Measurements from ENCODE around the gene CANT1. TPM values are rescaled to one million over a fixed set of nuclear protein-coding genes. Genes with fewer than 3 reads are reported as not detected.

The CANT1 gene
- total RNA-seq, 1 experiment from 2014 or later = 33.0 TPM

DNA sequence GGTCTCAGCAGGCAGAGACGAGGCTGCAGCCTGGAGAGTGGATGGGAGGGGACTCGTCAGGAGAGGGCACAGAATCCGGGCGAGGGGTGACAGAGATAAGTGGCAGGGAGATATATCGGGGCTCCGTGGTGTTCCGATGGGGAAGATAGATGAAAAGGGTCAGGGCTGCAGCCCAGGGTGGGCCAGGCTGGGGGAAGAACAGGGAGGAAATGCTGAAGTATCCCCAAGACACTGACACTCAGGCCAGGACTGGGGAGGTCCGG is 32.0 kb downstream of the CANT1 start:
- Histone ChIP-seq H3K79me1 (ENCODE audit: insufficient read depth, low read depth, low read length, poor library complexity, severe bottlenecking) (no peaks in the 10 kb centered on the region), H3K9ac (ENCODE audit: extremely low read depth, insufficient read length, low read length) (no peak overlapping the region), H4K8ac (replicated peaks; ENCODE audit: insufficient read length, low read depth, low read length) (no peak overlapping the region), H2BK20ac (ENCODE audit: low read depth, low read length, poor library complexity, severe bottlenecking) (no peak overlapping the region), H3K18ac (ENCODE audit: insufficient read length, low read depth, low read length) (no peak overlapping the region), H2BK5ac (ENCODE audit: insufficient read length, low read length) (no peak overlapping the region), H3K27me3 (ENCODE audit: insufficient read depth, low read length) (no peaks in the 10 kb centered on the region), H2BK15ac (ENCODE audit: low read depth, low read length) (no peak overlapping the region), H3K79me2 (ENCODE audit: insufficient read depth, low read length) (no peaks in the 10 kb centered on the region), H2BK120ac (ENCODE audit: low read depth, low read length, poor library complexity, severe bottlenecking) (no peak overlapping the region), H3K4ac (ENCODE audit: low read depth, low read length) (no peak overlapping the region), H3T11ph (ENCODE audit: low read length) (no peak overlapping the region), H2BK12ac (ENCODE audit: insufficient read length, low read depth, low read length) (no peak overlapping the region), H3K4me2 (ENCODE audit: insufficient read depth, insufficient read length, low read length) (no peak overlapping the region), H3K23me2 (ENCODE audit: insufficient read length, low read depth, low read length, poor library complexity, severe bottlenecking) (no peaks in the 10 kb centered on the region), H3K9me3 (ENCODE audit: control insufficient read depth, low read depth, low read length) (no peaks in the 10 kb centered on the region), H3K23ac (ENCODE audit: insufficient read length, low read depth, low read length) (no peak overlapping the region), H3K4me1 (ENCODE audit: insufficient read depth, low read length) (no peaks in the 10 kb centered on the region; the same call in 1 of the 2 replicates), H4K91ac (ENCODE audit: insufficient read length, low read depth, low read length) (no peak overlapping the region), H2AFZ (ENCODE audit: low read length) (no peak overlapping the region), H3K14ac (ENCODE audit: insufficient read depth, low read length) (no peak overlapping the region; the same call in 1 of the 2 replicates), H3K27ac (ENCODE audit: insufficient read length, low read depth, low read length) (no peak overlapping the region), H4K5ac (ENCODE audit: insufficient read length, low read depth, low read length) (no peak overlapping the region), H3K56ac (ENCODE audit: insufficient read length, low read depth, low read length) (no peak overlapping the region), H2AK5ac (ENCODE audit: insufficient read length, low read length) (no peak overlapping the region), H4K20me1 (ENCODE audit: control insufficient read depth, insufficient read depth, insufficient read length) (no peaks in the 10 kb centered on the region)
- H3K27me3 Mint-ChIP-seq (ENCODE audit: low read depth) = peaks cover 2% of the 10 kb centered on the region
- H3K36me3 Mint-ChIP-seq (ENCODE audit: insufficient read depth in 1 of 3, low read depth in 3 of 3) = peaks cover 0 to 2% (median 1%) of the 10 kb centered on the region in 3 experiments; a peak in 4 of 7 replicates
- no peak overlapping the region for H3K4me3 Mint-ChIP-seq
- no peak for DNase-seq
- H3K9me3 Mint-ChIP-seq = no peaks in the 10 kb centered on the region
- peaks cover 14 to 34% of the 10 kb centered on the region in 2 experiments for H3K4me1 Mint-ChIP-seq
- WGBS (ENCODE audit: extremely low coverage, insufficient read length, low lambda C conversion rate) = no CpG with 5 or more reads among the region's 8 CpGs
- TF ChIP-seq CTCF (conservative IDR thresholded peaks at IDR 0.05) = no peak
- H3K27ac Mint-ChIP-seq = no peak overlapping the region
